SK-N-SH (cell line): Measurements from ENCODE around the gene FAIM2.

ENCODE experiments used
- EP300 ChIP-seq, 2 experiments: IDR thresholded peaks; 2 replicates each; pipeline versions ENCODE4 v1.4.0 to v1.6.1; 2012; ENCODE audit warnings: borderline replicate concordance in 1 of 2, low read depth in 1 of 2, low read length in 1 of 2
- FOSL2 ChIP-seq: IDR thresholded peaks from 2 replicates; pipeline ENCODE4 v1.4.0; 2012; ENCODE audit warnings: low read depth, mild to moderate bottlenecking, moderate library complexity, borderline replicate concordance
- FOXM1 ChIP-seq: IDR thresholded peaks from 2 replicates; pipeline ENCODE4 v1.4.0; 2012; ENCODE audit warnings: low read depth, mild to moderate bottlenecking
- JUND ChIP-seq: IDR thresholded peaks from 2 replicates; pipeline ENCODE4 v1.4.0; 2012
- NRF1 ChIP-seq: IDR thresholded peaks from 2 replicates; pipeline ENCODE4 v1.6.1; 2012; ENCODE audit warnings: low read depth, mild to moderate bottlenecking, low read length
- RAD21 ChIP-seq: IDR thresholded peaks from 2 replicates; pipeline ENCODE4 v1.6.1; 2012; ENCODE audit warnings: mild to moderate bottlenecking, low read length
- RFX5 ChIP-seq: IDR thresholded peaks from 2 replicates; pipeline ENCODE4 v1.6.1; 2012; ENCODE audit warnings: mild to moderate bottlenecking, improper control_type of control experiment, low read length
- SMC3 ChIP-seq: IDR thresholded peaks from 2 replicates; pipeline ENCODE4 v1.6.1; 2012; ENCODE audit warnings: low read depth, low read length, improper control_type of control experiment
- YY1 ChIP-seq: IDR thresholded peaks from 2 replicates; pipeline ENCODE4 v1.4.0; 2012; ENCODE audit warnings: low read depth, mild to moderate bottlenecking
- ZBTB33 ChIP-seq: IDR thresholded peaks from 2 replicates; pipeline ENCODE4 v1.4.0; 2012; ENCODE audit warnings: low read depth, borderline replicate concordance
- TF ChIP-seq, protein P1 (sequence below): fragments of 200-600 bp; sonication (generic); IDR thresholded peaks from 2 replicates; pipeline ENCODE4 v1.6.1; 2017; ENCODE audit warnings: antibody characterized with exemption, mild to moderate bottlenecking, moderate library complexity
- TF ChIP-seq, protein P2 (sequence below): fragments of 150-350 bp; IDR thresholded peaks from 2 replicates; pipeline ENCODE4 v1.6.1; 2017; ENCODE audit warnings: antibody characterized with exemption, low read length, low read depth, borderline replicate concordance

- TF ChIP-seq YY1 (no peak), NRF1 (no peak), FOXM1 (no peak), ZBTB33 (no peak), EP300 (IDR thresholded peaks at IDR 0.05; ENCODE audit: borderline replicate concordance in 1 of 2, low read depth in 1 of 2, low read length in 1 of 2) (no peak), FOSL2 (no peak), JUND (no peak), RFX5 (no peak), SMC3 (no peak), RAD21 (no peak)
- TF ChIP-seq, protein P1, sequence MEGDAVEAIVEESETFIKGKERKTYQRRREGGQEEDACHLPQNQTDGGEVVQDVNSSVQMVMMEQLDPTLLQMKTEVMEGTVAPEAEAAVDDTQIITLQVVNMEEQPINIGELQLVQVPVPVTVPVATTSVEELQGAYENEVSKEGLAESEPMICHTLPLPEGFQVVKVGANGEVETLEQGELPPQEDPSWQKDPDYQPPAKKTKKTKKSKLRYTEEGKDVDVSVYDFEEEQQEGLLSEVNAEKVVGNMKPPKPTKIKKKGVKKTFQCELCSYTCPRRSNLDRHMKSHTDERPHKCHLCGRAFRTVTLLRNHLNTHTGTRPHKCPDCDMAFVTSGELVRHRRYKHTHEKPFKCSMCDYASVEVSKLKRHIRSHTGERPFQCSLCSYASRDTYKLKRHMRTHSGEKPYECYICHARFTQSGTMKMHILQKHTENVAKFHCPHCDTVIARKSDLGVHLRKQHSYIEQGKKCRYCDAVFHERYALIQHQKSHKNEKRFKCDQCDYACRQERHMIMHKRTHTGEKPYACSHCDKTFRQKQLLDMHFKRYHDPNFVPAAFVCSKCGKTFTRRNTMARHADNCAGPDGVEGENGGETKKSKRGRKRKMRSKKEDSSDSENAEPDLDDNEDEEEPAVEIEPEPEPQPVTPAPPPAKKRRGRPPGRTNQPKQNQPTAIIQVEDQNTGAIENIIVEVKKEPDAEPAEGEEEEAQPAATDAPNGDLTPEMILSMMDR, result no peak
- TF ChIP-seq, protein P2, sequence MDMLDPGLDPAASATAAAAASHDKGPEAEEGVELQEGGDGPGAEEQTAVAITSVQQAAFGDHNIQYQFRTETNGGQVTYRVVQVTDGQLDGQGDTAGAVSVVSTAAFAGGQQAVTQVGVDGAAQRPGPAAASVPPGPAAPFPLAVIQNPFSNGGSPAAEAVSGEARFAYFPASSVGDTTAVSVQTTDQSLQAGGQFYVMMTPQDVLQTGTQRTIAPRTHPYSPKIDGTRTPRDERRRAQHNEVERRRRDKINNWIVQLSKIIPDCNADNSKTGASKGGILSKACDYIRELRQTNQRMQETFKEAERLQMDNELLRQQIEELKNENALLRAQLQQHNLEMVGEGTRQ, result no peak
These were observed 39.4 kb upstream of the FAIM2 start for GRCh38 chr12:49942921-49943624.
